ENCODE results near the gene CDC40. TPM values are rescaled to one million over a fixed set of nuclear protein-coding genes. Genes with fewer than 3 reads are reported as not detected.

Gene CDC40
- total RNA-seq, 1 donor from 2014 or later, result 31.2 TPM

- no peak overlapping the region for H3K4me3 Mint-ChIP-seq
- no peak for DNase-seq
- H3K27me3 Mint-ChIP-seq, result peaks cover 2% of the 10 kb centered on the region
- H3K36me3 Mint-ChIP-seq (ENCODE audit: low read depth), result no peaks in the 10 kb centered on the region
- H3K9me3 Mint-ChIP-seq, result no peaks in the 10 kb centered on the region
- H3K27ac Mint-ChIP-seq, result no peak overlapping the region
- H3K4me1 Mint-ChIP-seq, result peaks cover 11% of the 10 kb centered on the region
- intact Hi-C loops (cut with micrococcal nuclease), result loop anchor here (5.0 to 10.0 kb wide), 4 partner anchors 49 to 801 kb away; partner anchors contain the start of genes AK9, CD164, FIG4 and ZBTB24
Measured at GRCh38 chr6:110183292-110183885, 3.2 kb downstream of the CDC40 start.

GRCh38 chr6:110185879-110186278 is 5.7 kb downstream of the CDC40 start:
- Mint-ChIP-seq H3K4me3 (peak overlapping the region; percentile 53), H3K9me3 (no peaks in the 10 kb centered on the region), H3K36me3 (ENCODE audit: low read depth) (no peaks in the 10 kb centered on the region), H3K27ac (no peak overlapping the region), H3K27me3 (no peaks in the 10 kb centered on the region), H3K4me1 (peaks cover 13% of the 10 kb centered on the region)
- no peak for DNase-seq
- intact Hi-C loops (cut with micrococcal nuclease), result loop anchor here (10.0 kb wide), 1 partner anchor 701 kb away; the partner anchor contains the start of gene ZBTB24

- intact Hi-C loops (cut with micrococcal nuclease), result loop anchor here (10.0 kb wide), 1 partner anchor 704 kb away; the partner anchor contains the start of gene ZBTB24
- Mint-ChIP-seq H3K4me1 (peaks cover 13% of the 10 kb centered on the region), H3K36me3 (ENCODE audit: low read depth) (peaks cover 5% of the 10 kb centered on the region), H3K9me3 (no peaks in the 10 kb centered on the region), H3K27me3 (no peaks in the 10 kb centered on the region), H3K4me3 (no peak overlapping the region), H3K27ac (no peak overlapping the region)
- no peak for DNase-seq
Measured at GRCh38 chr6:110188791-110189190, 8.6 kb downstream of the CDC40 start.

- intact Hi-C loops (cut with micrococcal nuclease), result no loop called here
- no peak for DNase-seq
- H3K4me3 Mint-ChIP-seq, result no peak overlapping the region
- no peaks in the 10 kb centered on the region for H3K9me3 Mint-ChIP-seq
- no peak overlapping the region for H3K27ac Mint-ChIP-seq
- H3K27me3 Mint-ChIP-seq, result no peaks in the 10 kb centered on the region
- peaks cover 12% of the 10 kb centered on the region for H3K36me3 Mint-ChIP-seq (ENCODE audit: low read depth)
- H3K4me1 Mint-ChIP-seq, result peaks cover 13% of the 10 kb centered on the region
Measured at GRCh38 chr6:110190726-110191125, 10.5 kb downstream of the CDC40 start.

- peaks cover 8% of the 10 kb centered on the region for H3K4me1 Mint-ChIP-seq
- no peak overlapping the region for H3K27ac Mint-ChIP-seq
- DNase-seq, result no peak
- intact Hi-C loops (cut with micrococcal nuclease), result no loop called here
- H3K9me3 Mint-ChIP-seq, result no peaks in the 10 kb centered on the region
- H3K4me3 Mint-ChIP-seq, result no peak overlapping the region
- no peaks in the 10 kb centered on the region for H3K27me3 Mint-ChIP-seq
- H3K36me3 Mint-ChIP-seq (ENCODE audit: low read depth), result peaks cover 12% of the 10 kb centered on the region
Measured at GRCh38 chr6:110191477-110191876, 11.2 kb downstream of the CDC40 start.

GRCh38 chr6:110195639-110196038 is 15.4 kb downstream of the CDC40 start:
- intact Hi-C loops (cut with micrococcal nuclease), result no loop called here
- peaks cover 17% of the 10 kb centered on the region for H3K36me3 Mint-ChIP-seq (ENCODE audit: low read depth)
- no peak for DNase-seq
- peaks cover 4% of the 10 kb centered on the region for H3K4me1 Mint-ChIP-seq
- H3K27me3 Mint-ChIP-seq, result no peaks in the 10 kb centered on the region
- no peaks in the 10 kb centered on the region for H3K9me3 Mint-ChIP-seq
- H3K27ac Mint-ChIP-seq, result no peak overlapping the region
- H3K4me3 Mint-ChIP-seq, result no peak overlapping the region

GRCh38 chr6:110196874-110197273 is 16.6 kb downstream of the CDC40 start:
- intact Hi-C loops (cut with micrococcal nuclease), result no loop called here
- peaks cover 17% of the 10 kb centered on the region for H3K36me3 Mint-ChIP-seq (ENCODE audit: low read depth)
- H3K4me1 Mint-ChIP-seq, result peaks cover 4% of the 10 kb centered on the region
- H3K27ac Mint-ChIP-seq, result no peak overlapping the region
- H3K4me3 Mint-ChIP-seq, result no peak overlapping the region
- H3K27me3 Mint-ChIP-seq, result no peaks in the 10 kb centered on the region
- no peak for DNase-seq
- H3K9me3 Mint-ChIP-seq, result no peaks in the 10 kb centered on the region

GRCh38 chr6:110198561-110198960 is 18.3 kb downstream of the CDC40 start:
- no peaks in the 10 kb centered on the region for H3K27me3 Mint-ChIP-seq
- H3K4me1 Mint-ChIP-seq, result peaks cover 4% of the 10 kb centered on the region
- H3K36me3 Mint-ChIP-seq (ENCODE audit: low read depth), result peaks cover 14% of the 10 kb centered on the region
- no peak overlapping the region for H3K27ac Mint-ChIP-seq
- no peak for DNase-seq
- H3K4me3 Mint-ChIP-seq, result no peak overlapping the region
- H3K9me3 Mint-ChIP-seq, result no peaks in the 10 kb centered on the region
- intact Hi-C loops (cut with micrococcal nuclease), result no loop called here

GRCh38 chr6:110201151-110201884 is 21.1 kb downstream of the CDC40 start:
- Mint-ChIP-seq H3K4me1 (no peaks in the 10 kb centered on the region), H3K4me3 (no peak overlapping the region), H3K36me3 (ENCODE audit: low read depth) (peaks cover 5% of the 10 kb centered on the region), H3K9me3 (no peaks in the 10 kb centered on the region), H3K27me3 (no peaks in the 10 kb centered on the region), H3K27ac (no peak overlapping the region)
- DNase-seq, result no peak
- intact Hi-C loops (cut with micrococcal nuclease), result no loop called here

GRCh38 chr6:110207652-110208051 is 27.4 kb downstream of the CDC40 start:
- no peaks in the 10 kb centered on the region for H3K9me3 Mint-ChIP-seq
- H3K4me3 Mint-ChIP-seq, result no peak overlapping the region
- H3K36me3 Mint-ChIP-seq (ENCODE audit: low read depth), result peaks cover 27% of the 10 kb centered on the region
- no peaks in the 10 kb centered on the region for H3K27me3 Mint-ChIP-seq
- intact Hi-C loops (cut with micrococcal nuclease), result no loop called here
- H3K27ac Mint-ChIP-seq, result no peak overlapping the region
- H3K4me1 Mint-ChIP-seq, result no peaks in the 10 kb centered on the region
- no peak for DNase-seq

- no peaks in the 10 kb centered on the region for H3K4me1 Mint-ChIP-seq
- H3K27ac Mint-ChIP-seq, result no peak overlapping the region
- no peaks in the 10 kb centered on the region for H3K9me3 Mint-ChIP-seq
- H3K36me3 Mint-ChIP-seq (ENCODE audit: low read depth), result peaks cover 44% of the 10 kb centered on the region
- H3K27me3 Mint-ChIP-seq, result no peaks in the 10 kb centered on the region
- intact Hi-C loops (cut with micrococcal nuclease), result no loop called here
- H3K4me3 Mint-ChIP-seq, result no peak overlapping the region
- no peak for DNase-seq
Measured at GRCh38 chr6:110211753-110212152, 31.5 kb downstream of the CDC40 start.

GRCh38 chr6:110214338-110214737 is 34.1 kb downstream of the CDC40 start:
- Mint-ChIP-seq H3K4me3 (no peak overlapping the region), H3K27me3 (no peaks in the 10 kb centered on the region), H3K36me3 (ENCODE audit: low read depth) (peaks cover 42% of the 10 kb centered on the region), H3K9me3 (no peaks in the 10 kb centered on the region), H3K27ac (no peak overlapping the region), H3K4me1 (no peaks in the 10 kb centered on the region)
- no peak for DNase-seq
- intact Hi-C loops (cut with micrococcal nuclease), result no loop called here

GRCh38 chr6:110216140-110216539 is 35.9 kb downstream of the CDC40 start:
- Mint-ChIP-seq H3K9me3 (no peaks in the 10 kb centered on the region), H3K4me3 (no peak overlapping the region), H3K27me3 (no peaks in the 10 kb centered on the region), H3K36me3 (ENCODE audit: low read depth) (peaks cover 49% of the 10 kb centered on the region), H3K4me1 (no peaks in the 10 kb centered on the region), H3K27ac (no peak overlapping the region)
- intact Hi-C loops (cut with micrococcal nuclease), result no loop called here
- DNase-seq, result no peak

GRCh38 chr6:110217266-110217665 is 37.0 kb downstream of the CDC40 start:
- no peak overlapping the region for H3K4me3 Mint-ChIP-seq
- no peaks in the 10 kb centered on the region for H3K27me3 Mint-ChIP-seq
- no peaks in the 10 kb centered on the region for H3K4me1 Mint-ChIP-seq
- intact Hi-C loops (cut with micrococcal nuclease), result no loop called here
- no peak overlapping the region for H3K27ac Mint-ChIP-seq
- H3K9me3 Mint-ChIP-seq, result no peaks in the 10 kb centered on the region
- H3K36me3 Mint-ChIP-seq (ENCODE audit: low read depth), result peaks cover 43% of the 10 kb centered on the region
- no peak for DNase-seq
